ENCODE results near the gene ATG9B.

DNA sequence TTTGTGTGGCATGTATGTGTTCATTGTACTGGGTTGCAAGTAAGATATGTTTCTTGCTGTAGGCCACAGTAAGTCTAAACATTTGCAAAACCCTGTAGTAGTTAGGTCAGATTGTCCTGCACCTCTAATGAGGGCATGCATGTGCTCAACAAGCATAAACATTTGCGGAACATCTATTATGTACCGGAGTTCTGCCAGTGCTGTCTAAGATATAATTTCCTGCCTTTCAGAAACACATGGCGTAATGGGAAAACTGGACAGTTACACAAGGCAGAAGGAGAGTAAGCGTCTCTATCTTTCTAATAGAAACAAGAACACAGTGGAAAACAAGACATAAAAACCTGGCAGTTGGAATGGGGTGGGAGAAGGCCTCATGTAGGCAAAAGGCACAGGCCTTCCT is 6.7 kb upstream of the ATG9B start:
- TF ChIP-seq CTCF (IDR thresholded peaks at IDR 0.05) = no peak
- TF ChIP-seq EZH2 (IDR thresholded peaks at IDR 0.05; ENCODE audit: borderline replicate concordance, insufficient read depth, low read depth, low read length, poor library complexity, severe bottlenecking) = no peak
